Osteoblast (primary cell): Measurements from ENCODE around the gene VCX2. TPM values are rescaled to one million over a fixed set of nuclear protein-coding genes. Genes with fewer than 3 reads are reported as not detected.
"Not testable (repeated sequence)": the region's sequence is repeated elsewhere in the genome, so short reads cannot be mapped to it uniquely, and the experiment has no call there.

Experiments
- DNase-seq: peaks from one replicate; pipeline ENCODE4 v3.0.0; 2011; ENCODE audit warnings: low spot score, mixed read lengths; ENCODE audit not compliant: insufficient read length; ENCODE audit errors: missing footprints
- H2AFZ ChIP-seq: 2 replicates; pipeline ENCODE4 v1.6.0; 2011; ENCODE audit warnings: mild to moderate bottlenecking, low read length
- H3K27ac ChIP-seq: 2 replicates; pipeline ENCODE4 v1.5.1; 2011; ENCODE audit warnings: mild to moderate bottlenecking, low read depth, low read length, moderate library complexity
- H3K27me3 ChIP-seq: 2 replicates; pipeline ENCODE4 v1.6.0; 2012; ENCODE audit warnings: mild to moderate bottlenecking, control low read depth, inconsistent platforms, low read length, moderate library complexity; ENCODE audit not compliant: insufficient read depth
- H3K36me3 ChIP-seq: 2 replicates; pipeline ENCODE4 v1.5.1; 2011; ENCODE audit warnings: mild to moderate bottlenecking, low read length, control low read depth, moderate library complexity; ENCODE audit not compliant: insufficient read depth
- H3K4me1 ChIP-seq: 2 replicates; pipeline ENCODE4 v1.5.1; 2011; ENCODE audit warnings: mild to moderate bottlenecking, low read length, control low read depth, moderate library complexity; ENCODE audit not compliant: insufficient read depth
- H3K4me2 ChIP-seq: 2 replicates; pipeline ENCODE4 v1.6.0; 2011; ENCODE audit warnings: mild to moderate bottlenecking, low read length; ENCODE audit not compliant: insufficient read depth
- H3K4me3 ChIP-seq: fragments of 200-600 bp; sonication (generic); 3 replicates; pipeline ENCODE4 v1.5.1; 2012; ENCODE audit warnings: mild to moderate bottlenecking, low read length, inconsistent platforms; ENCODE audit not compliant: insufficient read depth
- H3K79me2 ChIP-seq: 2 replicates; pipeline ENCODE4 v1.6.0; 2012; ENCODE audit warnings: mild to moderate bottlenecking, low read length, control low read depth, inconsistent platforms; ENCODE audit not compliant: insufficient read depth
- H3K9me3 ChIP-seq: 2 replicates; pipeline ENCODE4 v1.5.1; 2011; ENCODE audit warnings: low read depth, low read length, control low read depth
- H4K20me1 ChIP-seq: 2 replicates; pipeline ENCODE4 v1.6.0; 2012; ENCODE audit warnings: mild to moderate bottlenecking, low read length, control low read depth; ENCODE audit not compliant: insufficient read depth
- CTCF ChIP-seq: IDR thresholded peaks from 2 replicates; pipeline ENCODE4 v1.5.1; 2011; ENCODE audit warnings: mild to moderate bottlenecking, low read depth, low read length, moderate library complexity; ENCODE audit errors: extremely low read depth
- total RNA-seq: library from RNA; depleted of rRNA; stranded (reverse); fragments of >200 nt; gene quantifications from 2 replicates; pipeline ENCODE4 v1.2.3, GENCODE V29; 2012

The VCX2 gene
- total RNA-seq = not detected in 2 replicates

GRCh38 chrX:8171169-8171568, at the start of gene VCX2:
VCX2 (minus strand) TSS chrX:8171267; CDS start chrX:8170643, 624 bp downstream.
- not testable (repeated sequence) for H3K4me3 ChIP-seq, DNase-seq, H3K79me2 ChIP-seq, H4K20me1 ChIP-seq, H2AFZ ChIP-seq, H3K4me1 ChIP-seq, H3K4me2 ChIP-seq, H3K27ac ChIP-seq, H3K9me3 ChIP-seq, H3K27me3 ChIP-seq, H3K36me3 ChIP-seq

DNA sequence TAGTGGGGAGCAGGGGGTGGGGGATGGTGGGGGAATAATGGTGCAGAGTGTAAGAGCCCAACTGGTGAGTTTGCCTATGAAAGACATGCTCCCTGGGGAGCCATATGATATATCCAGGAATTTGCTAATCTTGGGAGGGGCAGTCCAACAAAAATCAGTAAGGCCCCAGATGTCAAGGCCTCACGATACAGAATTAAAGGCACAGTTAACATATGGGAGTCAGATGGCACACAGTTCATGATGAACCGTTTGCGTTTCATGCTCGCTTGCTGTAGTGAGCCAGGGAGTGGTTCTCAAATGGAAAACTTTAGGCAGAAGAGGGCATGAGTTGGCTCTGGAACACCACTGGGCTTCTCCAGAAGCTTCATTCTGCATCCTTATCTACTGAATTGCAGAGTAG, 33.9 kb upstream of the VCX2 start:
- Histone ChIP-seq H3K4me3 (no peak overlapping the region), H3K4me1 (no peaks in the 10 kb centered on the region), H3K36me3 (no peaks in the 10 kb centered on the region), H4K20me1 (no peaks in the 10 kb centered on the region), H2AFZ (no peak overlapping the region), H3K9me3 (no peaks in the 10 kb centered on the region), H3K27ac (no peak overlapping the region), H3K27me3 (no peaks in the 10 kb centered on the region), H3K4me2 (no peak overlapping the region), H3K79me2 (no peaks in the 10 kb centered on the region)
- TF ChIP-seq CTCF = no peak
- DNase-seq = no peak

DNA sequence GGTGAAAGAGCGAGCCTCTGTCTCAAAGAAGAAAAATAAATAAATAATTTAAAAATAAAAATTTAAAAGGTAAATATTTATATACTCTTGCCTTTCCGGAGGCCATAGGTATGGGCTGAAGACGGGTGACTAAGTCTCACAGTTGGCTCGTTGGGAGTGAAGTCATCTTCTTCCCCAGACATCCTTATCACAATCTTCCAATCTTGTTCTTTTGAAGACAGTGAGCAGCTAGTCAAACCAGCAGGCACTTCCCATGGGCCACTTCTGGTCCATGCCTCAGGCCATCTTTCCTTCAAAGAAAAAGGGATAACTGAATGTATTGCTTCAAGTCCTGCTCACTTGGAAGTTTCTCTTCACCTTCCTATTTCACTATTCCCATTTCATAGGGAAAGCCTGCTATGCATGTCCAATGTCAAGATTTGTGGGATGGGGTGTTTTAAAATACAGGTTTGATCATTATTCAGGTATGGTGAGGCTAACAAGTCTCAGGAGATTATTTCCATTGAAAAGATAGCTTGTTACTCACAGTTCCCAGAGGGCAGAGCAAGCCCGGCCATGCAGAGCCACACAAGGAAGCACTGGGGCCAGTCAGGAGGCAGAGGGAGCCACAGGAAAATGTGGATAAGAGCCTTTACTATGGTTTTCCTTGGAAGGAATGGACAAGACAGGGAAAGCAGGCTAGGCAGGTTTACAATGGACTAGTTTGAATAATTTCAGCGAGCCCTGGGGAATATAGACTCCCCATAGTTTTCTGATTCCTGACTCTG, 33.3 kb upstream of the VCX2 start:
- H2AFZ ChIP-seq = no peak overlapping the region
- no peak for TF ChIP-seq CTCF

DNA sequence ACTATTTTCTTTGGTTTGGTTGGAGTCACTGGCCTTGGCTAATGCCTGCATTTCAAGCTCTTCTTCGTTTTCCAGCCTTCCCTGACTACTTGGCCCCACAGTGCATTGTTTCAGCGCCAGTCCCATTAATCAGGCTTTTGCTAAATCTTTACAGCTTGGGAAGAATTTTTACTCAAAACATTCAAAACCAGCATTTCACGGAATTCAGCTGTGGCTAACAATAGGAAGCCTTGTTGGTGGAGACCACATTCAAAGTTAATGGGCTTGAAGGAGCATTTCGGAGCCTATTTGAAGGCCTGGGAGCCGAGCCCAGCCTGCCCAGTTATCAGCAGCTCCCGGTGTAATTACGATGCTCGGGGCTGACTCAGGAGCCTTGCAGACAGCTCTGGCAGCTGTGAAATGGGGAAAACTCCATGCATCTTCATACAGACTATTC, 30.8 kb upstream of the VCX2 start:
- no peak for TF ChIP-seq CTCF
- Histone ChIP-seq H3K36me3 (no peaks in the 10 kb centered on the region), H3K4me2 (no peak overlapping the region), H4K20me1 (no peaks in the 10 kb centered on the region), H3K27ac (no peak overlapping the region), H3K27me3 (no peaks in the 10 kb centered on the region), H3K79me2 (no peaks in the 10 kb centered on the region), H3K9me3 (no peaks in the 10 kb centered on the region), H2AFZ (no peak overlapping the region), H3K4me3 (no peak overlapping the region), H3K4me1 (no peaks in the 10 kb centered on the region)
- no peak for DNase-seq

More for the DNA sequence above, 33.3 kb upstream of the VCX2 start:
- no peaks in the 10 kb centered on the region for H4K20me1 ChIP-seq
- no peaks in the 10 kb centered on the region for H3K27me3 ChIP-seq
- no peaks in the 10 kb centered on the region for H3K36me3 ChIP-seq
- H3K79me2 ChIP-seq = no peaks in the 10 kb centered on the region
- no peak overlapping the region for H3K4me2 ChIP-seq
- H3K4me3 ChIP-seq = no peak overlapping the region
- H3K9me3 ChIP-seq = no peaks in the 10 kb centered on the region
- H3K27ac ChIP-seq = no peak overlapping the region
- H3K4me1 ChIP-seq = no peaks in the 10 kb centered on the region
- no peak for DNase-seq
